ENCODE results near the gene HIVEP3. TPM values are rescaled to one million over a fixed set of nuclear protein-coding genes. Genes with fewer than 3 reads are reported as not detected.

HIVEP3 gene
- total and polyA plus RNA-seq, 2 donors, result 2.8 to 3.1 TPM

DNA sequence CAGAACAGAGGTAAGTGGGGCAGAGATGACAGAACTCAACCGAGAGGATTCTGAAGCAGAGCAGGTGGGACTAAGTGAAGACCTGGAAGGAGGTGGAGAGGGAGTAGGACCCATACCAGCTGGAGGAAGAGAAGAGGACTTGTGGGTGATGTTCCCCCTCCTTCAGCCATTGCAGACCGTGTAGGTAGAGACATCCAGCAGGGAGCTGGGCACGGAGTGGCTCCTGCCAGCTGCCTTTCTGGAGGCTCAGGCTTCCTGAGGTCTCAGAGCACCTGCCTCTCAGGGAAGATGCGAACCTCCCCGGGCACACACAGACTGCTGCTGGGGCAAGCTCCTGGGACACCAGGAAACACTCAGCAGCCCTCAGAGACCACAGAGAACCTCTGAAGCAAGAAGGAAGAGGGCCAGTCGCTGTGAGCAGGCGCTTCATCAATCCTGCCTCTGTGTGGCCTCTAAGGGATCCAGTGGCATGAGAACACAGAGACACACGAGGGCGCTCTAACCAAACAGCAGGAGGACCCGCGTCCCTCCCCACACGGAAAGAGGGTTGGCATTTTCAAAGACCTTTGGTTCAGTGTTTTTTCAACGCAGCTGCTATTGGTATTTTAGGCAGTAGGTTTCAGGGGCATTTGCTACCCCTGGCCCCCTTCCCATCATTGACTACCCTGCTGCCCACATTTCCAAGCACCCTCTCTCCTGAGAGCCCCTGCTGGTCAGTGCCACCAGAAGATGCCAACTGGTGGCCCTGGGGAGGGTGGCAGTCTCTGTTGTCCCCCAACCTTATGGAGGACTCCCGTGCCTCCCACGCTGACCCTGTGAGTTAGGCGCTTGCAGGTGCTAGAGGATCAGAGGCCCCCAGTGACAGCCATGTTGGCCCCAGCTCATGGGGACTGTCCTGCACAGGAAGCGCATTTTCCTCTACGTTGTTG lies 344.7 kb downstream of the HIVEP3 start:
- 36% methylated on average over 18 of the region's 18 CpGs for WGBS
- Histone ChIP-seq H3K4me1 (ENCODE audit: insufficient read depth) (no peaks in the 10 kb centered on the region), H3K27ac (ENCODE audit: low read depth) (no peak overlapping the region), H3K4me3 (ENCODE audit: low read depth, low read length) (no peak overlapping the region), H3K36me3 (ENCODE audit: insufficient read depth) (no peaks in the 10 kb centered on the region)
- peak; percentile 66 for DNase-seq (ENCODE audit: extremely low spot score)

- no peak for DNase-seq (ENCODE audit: extremely low spot score)
- 92% methylated on average over 3 of the region's 3 CpGs for WGBS
- Histone ChIP-seq H3K27ac (ENCODE audit: low read depth) (no peak overlapping the region), H3K4me3 (ENCODE audit: low read depth, low read length) (no peak overlapping the region), H3K36me3 (ENCODE audit: insufficient read depth) (no peaks in the 10 kb centered on the region), H3K4me1 (ENCODE audit: insufficient read depth) (no peaks in the 10 kb centered on the region)
These were observed 345.5 kb downstream of the HIVEP3 start for GRCh38 chr1:41573194-41573593.

DNA sequence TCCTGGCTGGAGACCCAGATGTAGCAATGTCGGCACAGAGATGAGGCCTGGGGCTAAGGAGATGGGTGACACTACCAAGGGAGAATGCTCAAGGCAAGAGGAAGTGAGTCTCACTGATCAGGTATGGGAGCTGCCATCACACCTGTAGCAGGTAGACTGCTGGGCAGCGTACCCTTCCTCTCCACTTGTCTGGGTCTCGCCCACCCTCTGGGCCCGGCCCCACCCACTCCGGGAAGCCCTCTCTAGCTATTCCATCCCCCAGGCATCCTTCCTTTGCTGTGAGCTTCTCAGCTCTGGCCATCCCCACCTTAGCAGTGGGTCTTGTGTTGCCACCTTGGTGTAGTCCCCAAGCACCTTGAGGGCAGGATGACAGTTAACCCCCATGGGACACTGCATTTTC lies 346.5 kb downstream of the HIVEP3 start:
- WGBS, result 76% methylated on average over 5 of the region's 5 CpGs
- DNase-seq (ENCODE audit: extremely low spot score), result no peak
- H3K27ac ChIP-seq (ENCODE audit: low read depth), result no peak overlapping the region

GRCh38 chr1:41571041-41571440 lies 347.7 kb downstream of the HIVEP3 start:
- no peaks in the 10 kb centered on the region for H3K4me1 ChIP-seq (ENCODE audit: insufficient read depth)
- WGBS, result 41% methylated on average over 3 of the region's 3 CpGs
- no peak for DNase-seq (ENCODE audit: extremely low spot score)
- no peak overlapping the region for H3K27ac ChIP-seq (ENCODE audit: low read depth)
- H3K36me3 ChIP-seq (ENCODE audit: insufficient read depth), result no peaks in the 10 kb centered on the region
- no peak overlapping the region for H3K4me3 ChIP-seq (ENCODE audit: low read depth, low read length)

More for the DNA sequence above, 346.5 kb downstream of the HIVEP3 start:
- Histone ChIP-seq H3K36me3 (ENCODE audit: insufficient read depth) (no peaks in the 10 kb centered on the region), H3K4me1 (ENCODE audit: insufficient read depth) (no peaks in the 10 kb centered on the region), H3K4me3 (ENCODE audit: low read depth, low read length) (no peak overlapping the region)

DNA sequence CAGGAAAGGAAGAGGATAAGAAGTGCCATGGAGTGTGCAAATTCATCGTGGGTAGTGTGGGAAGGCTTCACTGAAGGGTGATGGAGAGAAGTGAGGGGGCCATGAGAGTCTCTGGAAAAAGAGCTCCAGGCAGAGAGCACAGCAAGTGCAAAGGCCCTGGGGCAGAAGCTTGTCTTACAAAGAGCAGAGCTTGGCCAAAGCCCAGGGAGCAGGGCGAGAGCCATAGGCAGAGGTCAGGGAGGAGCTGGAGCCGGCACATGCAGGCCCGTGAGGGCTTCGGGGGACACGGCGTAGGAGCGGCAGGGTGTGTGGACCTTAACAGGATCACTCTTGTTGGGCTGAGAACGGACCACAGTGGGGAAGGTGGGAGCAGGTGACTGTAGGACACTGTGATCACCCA lies 350.5 kb downstream of the HIVEP3 start:
- H3K4me1 ChIP-seq (ENCODE audit: insufficient read depth), result no peaks in the 10 kb centered on the region

DNA sequence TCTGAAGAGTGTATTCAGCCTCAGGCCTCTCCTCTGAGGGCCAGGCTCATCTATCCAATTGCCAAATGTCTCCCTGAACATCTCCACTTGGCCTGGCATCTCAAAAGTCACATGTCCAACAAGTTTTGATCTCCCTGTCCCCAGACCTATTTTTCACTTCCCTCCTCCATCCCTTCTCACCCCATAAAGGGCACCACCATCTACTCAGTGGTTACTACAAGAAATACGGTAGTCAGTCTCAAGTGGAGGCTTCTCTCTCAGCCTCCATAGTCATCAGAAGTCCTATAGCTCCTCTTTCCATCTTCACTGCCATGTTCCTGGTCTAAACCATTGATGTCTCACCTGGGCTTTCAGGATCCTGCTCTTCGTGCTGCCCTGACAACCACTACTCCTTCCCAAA lies 351.8 kb downstream of the HIVEP3 start:
- Histone ChIP-seq H3K4me1 (ENCODE audit: insufficient read depth) (no peaks in the 10 kb centered on the region), H3K4me3 (ENCODE audit: low read depth, low read length) (no peak overlapping the region), H3K27ac (ENCODE audit: low read depth) (no peak overlapping the region), H3K36me3 (ENCODE audit: insufficient read depth) (no peaks in the 10 kb centered on the region)
- 95% methylated on average over 2 of the region's 2 CpGs for WGBS
- DNase-seq (ENCODE audit: extremely low spot score), result no peak

More for the DNA sequence above, 350.5 kb downstream of the HIVEP3 start:
- 97% methylated on average over 9 of the region's 9 CpGs for WGBS
- H3K36me3 ChIP-seq (ENCODE audit: insufficient read depth), result no peaks in the 10 kb centered on the region
- H3K4me3 ChIP-seq (ENCODE audit: low read depth, low read length), result no peak overlapping the region
- no peak overlapping the region for H3K27ac ChIP-seq (ENCODE audit: low read depth)
- DNase-seq (ENCODE audit: extremely low spot score), result no peak

DNA sequence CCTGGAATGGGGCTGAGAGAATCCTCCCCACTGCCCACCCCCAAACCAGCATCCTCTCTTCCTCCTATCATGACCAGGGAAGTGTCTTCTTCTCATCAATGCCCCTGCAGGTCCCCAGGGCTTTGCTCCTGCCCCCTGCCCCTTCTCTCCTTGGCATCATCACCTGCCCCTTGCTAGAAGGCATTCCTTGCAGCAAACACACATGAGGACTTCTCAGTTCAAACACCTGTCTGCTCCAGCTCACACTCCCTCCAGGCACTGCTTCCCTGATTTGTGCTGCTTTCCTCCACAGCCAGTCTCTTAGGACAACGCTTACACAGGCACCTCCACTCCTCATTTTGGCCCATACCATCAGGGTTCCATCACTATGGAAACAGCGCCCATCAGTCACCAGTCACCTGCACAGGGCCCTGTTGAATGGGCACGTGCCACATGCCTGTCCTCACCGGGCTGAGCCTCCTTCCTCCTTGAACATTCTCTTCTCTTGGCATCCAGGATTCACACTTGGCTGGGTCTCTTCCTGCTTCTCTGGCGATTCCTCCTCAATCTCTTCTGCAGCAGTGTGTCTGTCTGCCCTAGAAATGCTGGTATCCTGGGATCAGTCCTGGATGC lies 352.3 kb downstream of the HIVEP3 start:
- Histone ChIP-seq H3K4me3 (ENCODE audit: low read depth, low read length) (no peak overlapping the region), H3K36me3 (ENCODE audit: insufficient read depth) (no peaks in the 10 kb centered on the region), H3K27ac (ENCODE audit: low read depth) (no peak overlapping the region), H3K4me1 (ENCODE audit: insufficient read depth) (no peaks in the 10 kb centered on the region)
- DNase-seq (ENCODE audit: extremely low spot score), result no peak
- WGBS, result 90% methylated on average over 5 of the region's 5 CpGs

DNA sequence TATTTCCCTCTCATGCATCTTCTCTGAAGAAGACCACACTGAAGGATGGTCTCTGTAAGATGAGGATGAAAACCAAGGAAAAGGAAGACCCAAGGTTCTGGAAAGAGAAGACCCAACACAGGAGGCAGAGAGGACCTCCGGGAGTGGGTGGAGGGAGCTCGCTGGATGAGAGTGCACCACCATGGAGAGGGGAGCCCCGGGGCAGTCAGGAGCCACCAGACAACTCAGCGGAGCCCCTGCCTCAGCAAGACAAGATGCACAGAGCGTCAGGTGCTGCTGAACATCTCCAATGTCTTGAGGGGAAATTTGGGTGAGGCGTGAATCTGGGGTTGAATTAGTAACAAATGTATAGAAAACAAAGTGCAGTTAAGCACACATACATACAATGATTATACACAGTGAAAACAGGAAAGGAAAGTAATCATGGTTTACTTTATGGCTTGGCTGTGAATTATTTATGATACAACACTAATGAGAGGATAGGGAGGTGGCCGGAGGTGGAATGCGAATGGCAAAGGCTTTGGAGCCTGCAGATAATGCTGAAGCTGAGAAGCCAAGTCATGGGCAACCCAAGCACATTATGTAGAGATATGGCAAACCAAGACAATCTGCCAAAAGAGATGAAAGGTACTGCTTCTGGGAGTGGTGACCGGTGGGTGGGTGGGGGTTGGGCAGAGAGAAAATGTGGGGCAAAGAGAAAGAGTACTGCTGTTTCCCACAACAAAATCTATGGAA lies 353.8 kb downstream of the HIVEP3 start:
- DNase-seq (ENCODE audit: extremely low spot score), result no peak
- H3K4me1 ChIP-seq (ENCODE audit: insufficient read depth), result no peaks in the 10 kb centered on the region
- no peak overlapping the region for H3K4me3 ChIP-seq (ENCODE audit: low read depth, low read length)
- H3K36me3 ChIP-seq (ENCODE audit: insufficient read depth), result no peaks in the 10 kb centered on the region
- no peak overlapping the region for H3K27ac ChIP-seq (ENCODE audit: low read depth)
- WGBS, result 90% methylated on average over 9 of the region's 9 CpGs

GRCh38 chr1:41562328-41562727 lies 356.4 kb downstream of the HIVEP3 start:
- H3K4me1 ChIP-seq (ENCODE audit: insufficient read depth), result no peaks in the 10 kb centered on the region
- H3K27ac ChIP-seq (ENCODE audit: low read depth), result no peak overlapping the region
- H3K36me3 ChIP-seq (ENCODE audit: insufficient read depth), result no peaks in the 10 kb centered on the region
- H3K4me3 ChIP-seq (ENCODE audit: low read depth, low read length), result no peak overlapping the region
- no peak for DNase-seq (ENCODE audit: extremely low spot score)

DNA sequence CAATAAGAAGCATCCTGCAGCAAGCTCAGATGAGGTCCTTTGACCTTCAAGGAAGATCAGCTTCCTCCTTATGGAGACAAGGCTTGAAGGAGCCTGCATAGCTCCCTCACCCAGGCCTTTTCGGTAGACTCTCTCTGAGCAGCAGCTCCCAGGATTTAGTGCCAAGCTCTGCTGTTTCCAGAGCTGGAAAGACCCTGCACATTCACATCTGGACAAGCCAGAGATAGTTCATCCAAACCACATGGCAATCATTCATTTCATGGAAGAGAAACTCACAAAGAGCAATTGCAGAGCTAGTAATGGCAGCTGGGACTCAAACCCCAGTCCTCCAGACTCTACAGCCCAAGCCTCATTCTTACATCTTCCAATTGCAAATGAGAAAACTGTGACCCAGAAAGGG lies 357.8 kb downstream of the HIVEP3 start:
- H3K36me3 ChIP-seq (ENCODE audit: insufficient read depth), result no peaks in the 10 kb centered on the region
- WGBS, result 88% methylated on average over 1 of the region's 1 CpG
- H3K4me1 ChIP-seq (ENCODE audit: insufficient read depth), result no peaks in the 10 kb centered on the region
- no peak overlapping the region for H3K4me3 ChIP-seq (ENCODE audit: low read depth, low read length)
- no peak for DNase-seq (ENCODE audit: extremely low spot score)
- no peak overlapping the region for H3K27ac ChIP-seq (ENCODE audit: low read depth)

GRCh38 chr1:41560496-41560895 lies 358.2 kb downstream of the HIVEP3 start:
- H3K27ac ChIP-seq (ENCODE audit: low read depth), result no peak overlapping the region
- 81% methylated on average over 5 of the region's 5 CpGs for WGBS
- no peak for DNase-seq (ENCODE audit: extremely low spot score)
- no peak overlapping the region for H3K4me3 ChIP-seq (ENCODE audit: low read depth, low read length)
- H3K36me3 ChIP-seq (ENCODE audit: insufficient read depth), result no peaks in the 10 kb centered on the region
- no peaks in the 10 kb centered on the region for H3K4me1 ChIP-seq (ENCODE audit: insufficient read depth)

- no peak for DNase-seq (ENCODE audit: extremely low spot score)
- Histone ChIP-seq H3K27ac (ENCODE audit: low read depth) (no peak overlapping the region), H3K36me3 (ENCODE audit: insufficient read depth) (no peaks in the 10 kb centered on the region), H3K4me1 (ENCODE audit: insufficient read depth) (no peaks in the 10 kb centered on the region), H3K4me3 (ENCODE audit: low read depth, low read length) (no peak overlapping the region)
- 73% methylated on average over 5 of the region's 5 CpGs for WGBS
These were observed 359.4 kb downstream of the HIVEP3 start for GRCh38 chr1:41559331-41559730.

GRCh38 chr1:41558761-41559171 lies 360.0 kb downstream of the HIVEP3 start:
- H3K4me3 ChIP-seq (ENCODE audit: low read depth, low read length), result no peak overlapping the region
- H3K36me3 ChIP-seq (ENCODE audit: insufficient read depth), result no peaks in the 10 kb centered on the region
- H3K27ac ChIP-seq (ENCODE audit: low read depth), result no peak overlapping the region
- 83% methylated on average over 3 of the region's 3 CpGs for WGBS
- H3K4me1 ChIP-seq (ENCODE audit: insufficient read depth), result no peaks in the 10 kb centered on the region
- no peak for DNase-seq (ENCODE audit: extremely low spot score)

Measured in urinary bladder (tissue), 4 donors.